Common myeloid progenitor, CD34-positive (primary cell): ENCODE results near the gene SNRPA.

Experiments
- CTCF ChIA-PET: fragments of 350-600 bp; sonication (Branson Sonifier 250); formaldehyde crosslinking; loops from one replicate; lab custom pipeline; 2021; ENCODE audit warnings: antibody characterized with exemption; lab: Charles Lee
- POLR2A ChIA-PET: fragments of 350-600 bp; sonication (Branson Sonifier 250); formaldehyde crosslinking; loops from one replicate; lab custom pipeline; 2021; ENCODE audit warnings: antibody characterized with exemption; lab: Charles Lee
- DNase-seq, 3 donors: peaks; one replicate each; pipeline versions ENCODE4 v3.0.0 to v3.0.0-alpha.2; 2013
- H3K27ac ChIP-seq, 2 experiments: 1 replicate in 1 of 2; 2 replicates in 1 of 2; pipeline ENCODE4 v1.7.0; 2013; ENCODE audit warnings: inconsistent platforms in 2 of 2, low read length in 2 of 2, mild to moderate bottlenecking in 2 of 2, low read depth in 1 of 2, moderate library complexity in 1 of 2; ENCODE audit not compliant: severe bottlenecking in 2 of 2, insufficient read depth in 1 of 2, poor library complexity in 1 of 2
- H3K27me3 ChIP-seq, 5 experiments: replicated peaks in 2 of 5; 1 replicate in 3 of 5; 2 replicates in 2 of 5; pipeline versions ENCODE4 v1.6.1 to v1.7.0; 2013; ENCODE audit warnings: low read length in 4 of 5, mild to moderate bottlenecking in 2 of 5, moderate library complexity in 2 of 5, inconsistent platforms in 1 of 5; ENCODE audit not compliant: insufficient read depth in 5 of 5, control insufficient read depth in 4 of 5
- H3K36me3 ChIP-seq, 4 experiments: 1 replicate in 2 of 4; 2 replicates in 2 of 4; pipeline versions ENCODE4 v1.6.1 to v1.7.0; 2013; ENCODE audit warnings: low read length in 3 of 4, control low read depth in 1 of 4, mild to moderate bottlenecking in 1 of 4; ENCODE audit not compliant: control insufficient read depth in 4 of 4, insufficient read depth in 4 of 4
- H3K4me1 ChIP-seq, 4 experiments: 1 replicate in 3 of 4; 2 replicates in 1 of 4; pipeline versions ENCODE4 v1.6.1 to v1.7.1; 2013; ENCODE audit warnings: low read length in 3 of 4, mild to moderate bottlenecking in 3 of 4, control low read depth in 1 of 4, inconsistent platforms in 1 of 4, moderate library complexity in 1 of 4; ENCODE audit not compliant: control insufficient read depth in 4 of 4, insufficient read depth in 4 of 4; ENCODE audit errors: control extremely low read depth in 1 of 4
- H3K4me3 ChIP-seq, 7 experiments: 1 replicate in 4 of 7; 2 replicates in 3 of 7; pipeline versions ENCODE4 v1.5.1 to v1.7.0; 2013; ENCODE audit warnings: mild to moderate bottlenecking in 7 of 7, low read length in 6 of 7, moderate library complexity in 6 of 7, inconsistent platforms in 2 of 7, low read depth in 2 of 7, control low read depth in 1 of 7; ENCODE audit not compliant: insufficient read depth in 4 of 7, control insufficient read depth in 1 of 7; ENCODE audit errors: extremely low read depth in 1 of 7
- H3K9me3 ChIP-seq, 5 experiments: 1 replicate in 4 of 5; 2 replicates in 1 of 5; pipeline versions ENCODE4 v1.6.1 to v1.7.1; 2013; ENCODE audit warnings: low read length in 4 of 5, mild to moderate bottlenecking in 2 of 5, inconsistent platforms in 1 of 5, low read depth in 1 of 5, moderate library complexity in 1 of 5; ENCODE audit not compliant: control insufficient read depth in 4 of 5, insufficient read depth in 2 of 5; ENCODE audit errors: control extremely low read depth in 1 of 5
- WGBS: methylation state at CpG from one replicate; pipeline ENCODE4 v1.1.5; 2013; ENCODE audit not compliant: insufficient coverage; 5-methylcytosine and 5-hydroxymethylcytosine counted together

The SNRPA gene

DNA sequence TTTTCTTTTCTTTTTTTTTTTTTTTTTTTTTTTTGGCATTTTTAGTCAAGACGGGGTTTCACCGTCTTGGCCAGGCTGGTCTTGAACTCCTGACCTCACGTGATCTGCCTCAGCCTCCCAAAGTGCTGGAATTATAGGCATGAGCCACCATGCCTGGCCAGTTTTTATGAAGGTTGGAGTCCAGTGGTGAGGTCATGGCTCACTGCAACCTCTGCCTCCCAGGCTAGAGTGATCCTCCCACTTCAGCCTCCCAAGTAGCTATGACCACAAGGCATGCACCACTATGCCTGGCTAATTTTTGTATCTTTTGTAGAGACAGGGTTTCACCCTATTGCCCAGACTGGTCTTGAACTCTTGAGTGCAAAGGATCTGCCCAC, 4.2 kb downstream of the SNRPA start:
- Histone ChIP-seq H3K4me1 (peaks cover 2 to 49% (median 32%) of the 10 kb centered on the region in 4 experiments), H3K27ac (peak overlapping the region in 1 of 2 experiments; percentile 39), H3K9me3 (no peaks in the 10 kb centered on the region), H3K27me3 (no peaks in the 10 kb centered on the region), H3K36me3 (peaks cover 18 to 50% (median 38%) of the 10 kb centered on the region in 4 experiments), H3K4me3 (no peak overlapping the region)
- POLR2A ChIA-PET, result no interaction called here
- no peak for DNase-seq
- CTCF ChIA-PET, result interaction anchor here (1.5 to 2.3 kb wide), 2 partner anchors 12 to 50 kb away, joined by 3 to 9 read pairs; no protein-coding TSS in a partner anchor
- no CpG with 5 or more reads among the region's 3 CpGs for WGBS

DNA sequence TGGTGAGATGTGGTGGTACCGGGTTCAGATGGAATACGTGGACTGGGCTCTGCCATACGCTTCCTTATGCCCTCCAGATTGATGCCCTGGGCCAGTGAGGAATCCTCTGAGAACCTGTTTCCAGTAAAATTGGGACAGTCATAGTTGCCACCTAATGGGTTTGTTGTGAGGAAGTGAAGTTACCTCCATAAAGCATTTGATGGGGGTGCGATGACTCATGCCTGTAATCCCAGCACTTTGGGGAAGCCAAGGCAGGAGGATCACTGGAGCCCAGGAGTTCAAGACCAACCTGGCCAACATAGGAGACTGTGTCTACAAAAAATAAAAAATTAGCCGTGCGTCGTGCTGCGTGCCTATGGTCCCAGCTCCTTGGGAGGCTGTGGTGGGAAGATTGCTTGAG, 4.8 kb downstream of the SNRPA start:
- ChIA-PET CTCF (interaction anchor here (0.8 to 2.3 kb wide), 3 partner anchors 11 to 92 kb away, joined by 3 to 9 read pairs (median 3); no protein-coding TSS in a partner anchor), POLR2A (no interaction called here)
- Histone ChIP-seq H3K27ac (peak overlapping the region in 1 of 2 experiments; percentile 51), H3K4me3 (no peak overlapping the region), H3K9me3 (no peaks in the 10 kb centered on the region), H3K36me3 (peaks cover 18 to 55% (median 43%) of the 10 kb centered on the region in 4 experiments), H3K27me3 (no peaks in the 10 kb centered on the region), H3K4me1 (peaks cover 2 to 49% (median 31%) of the 10 kb centered on the region in 4 experiments)
- WGBS, result 93% methylated on average over 8 of the region's 8 CpGs
- DNase-seq, result no peak

DNA sequence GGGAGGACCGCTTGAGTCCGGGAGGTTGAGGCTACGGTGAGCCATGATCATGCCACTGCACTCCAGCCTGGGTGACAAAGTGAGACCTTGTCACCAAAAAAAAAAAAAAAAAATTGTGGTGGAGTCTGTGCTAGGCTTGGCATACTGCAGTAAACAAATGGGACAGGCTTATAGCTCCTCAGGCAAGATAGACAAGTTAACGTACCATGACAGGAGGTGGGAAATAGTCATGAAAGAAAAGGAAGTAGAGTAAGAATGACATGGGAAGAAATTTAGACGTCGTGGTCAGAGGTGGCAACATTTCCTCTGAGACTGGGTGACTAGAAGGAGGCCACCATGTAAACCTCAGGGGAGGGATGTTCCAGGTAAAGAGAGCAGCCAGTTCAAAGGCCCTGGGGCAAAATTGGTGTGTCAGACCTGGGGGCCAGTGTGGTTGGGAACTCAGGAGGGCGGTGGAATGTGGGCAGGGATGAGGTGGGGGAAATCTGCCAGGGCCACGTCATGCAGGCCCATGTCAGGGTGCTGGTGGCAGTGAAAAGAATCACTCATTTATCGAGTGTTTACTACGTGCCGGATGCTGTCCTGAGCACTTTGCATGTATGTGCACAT, 5.6 kb downstream of the SNRPA start:
- 91% methylated on average over 10 of the region's 11 CpGs for WGBS
- peaks cover 21 to 62% (median 47%) of the 10 kb centered on the region in 4 experiments for H3K36me3 ChIP-seq
- ChIA-PET POLR2A (interaction anchor here (2.7 kb wide), 1 partner anchor 21 kb away, joined by 9 read pairs; the partner anchor contains the start of gene RAB4B), CTCF (interaction anchor here (0.8 to 2.3 kb wide), 3 partner anchors 10 to 93 kb away, joined by 3 to 9 read pairs (median 3); no protein-coding TSS in a partner anchor)
- peak overlapping the region in 1 of 2 experiments; percentile 51 for H3K27ac ChIP-seq
- DNase-seq, result no peak
- H3K9me3 ChIP-seq, result no peaks in the 10 kb centered on the region
- H3K4me3 ChIP-seq, result no peak overlapping the region
- H3K27me3 ChIP-seq, result no peaks in the 10 kb centered on the region
- H3K4me1 ChIP-seq, result peaks cover 2 to 43% (median 28%) of the 10 kb centered on the region in 4 experiments

DNA sequence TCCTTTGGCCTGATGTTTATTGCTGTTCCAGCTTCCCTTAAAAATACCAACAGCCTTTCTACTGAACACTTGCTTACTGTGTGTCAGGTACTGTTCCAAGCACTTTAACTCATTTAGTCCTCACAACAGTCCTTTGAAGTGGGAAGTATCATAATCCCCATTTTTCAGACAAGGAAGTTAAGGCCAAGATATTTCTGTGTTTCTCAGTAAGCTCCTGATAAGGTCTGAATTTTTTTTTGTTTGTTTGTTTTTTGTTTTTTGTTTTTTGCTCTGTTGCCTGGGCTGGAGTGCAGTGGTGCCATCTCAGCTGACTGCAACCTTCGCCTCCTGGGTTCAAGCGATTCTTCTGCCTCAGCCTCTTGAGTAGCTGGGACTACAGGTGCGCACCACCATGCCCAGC, 7.5 kb downstream of the SNRPA start:
- POLR2A ChIA-PET, result interaction anchor here (2.7 kb wide), 1 partner anchor 19 kb away, joined by 9 read pairs; the partner anchor contains the start of gene RAB4B
- Histone ChIP-seq H3K9me3 (no peaks in the 10 kb centered on the region), H3K4me3 (no peak overlapping the region), H3K27me3 (no peaks in the 10 kb centered on the region), H3K4me1 (peaks cover 0 to 30% (median 14%) of the 10 kb centered on the region in 4 experiments), H3K27ac (no peak overlapping the region), H3K36me3 (peaks cover 26 to 77% (median 62%) of the 10 kb centered on the region in 4 experiments)
- DNase-seq, result no peak
- CTCF ChIA-PET, result no interaction called here
- 94% methylated on average over 2 of the region's 3 CpGs for WGBS

DNA sequence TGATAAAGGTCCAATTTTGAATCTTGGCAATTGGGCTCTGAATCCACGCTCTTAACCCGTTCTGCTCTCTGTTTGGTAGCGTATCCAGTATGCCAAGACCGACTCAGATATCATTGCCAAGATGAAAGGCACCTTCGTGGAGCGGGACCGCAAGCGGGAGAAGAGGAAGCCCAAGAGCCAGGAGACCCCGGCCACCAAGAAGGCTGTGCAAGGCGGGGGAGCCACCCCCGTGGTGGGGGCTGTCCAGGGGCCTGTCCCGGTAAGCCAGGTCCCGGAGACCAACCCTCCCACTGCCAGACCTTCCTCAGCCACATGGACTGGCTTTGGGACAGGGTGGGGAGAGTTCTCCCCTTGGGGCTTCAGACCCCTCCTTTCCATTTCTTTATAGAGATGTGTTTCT, 8.3 kb downstream of the SNRPA start:
- no peaks in the 10 kb centered on the region for H3K9me3 ChIP-seq
- ChIA-PET CTCF (no interaction called here), POLR2A (no interaction called here)
- H3K27ac ChIP-seq, result no peak overlapping the region
- no peaks in the 10 kb centered on the region for H3K27me3 ChIP-seq
- peaks cover 30 to 84% (median 69%) of the 10 kb centered on the region in 4 experiments for H3K36me3 ChIP-seq
- WGBS, result 97% methylated on average over 8 of the region's 13 CpGs
- H3K4me3 ChIP-seq, result no peak overlapping the region
- DNase-seq, result no peak
- H3K4me1 ChIP-seq, result peaks cover 0 to 22% (median 12%) of the 10 kb centered on the region in 4 experiments

DNA sequence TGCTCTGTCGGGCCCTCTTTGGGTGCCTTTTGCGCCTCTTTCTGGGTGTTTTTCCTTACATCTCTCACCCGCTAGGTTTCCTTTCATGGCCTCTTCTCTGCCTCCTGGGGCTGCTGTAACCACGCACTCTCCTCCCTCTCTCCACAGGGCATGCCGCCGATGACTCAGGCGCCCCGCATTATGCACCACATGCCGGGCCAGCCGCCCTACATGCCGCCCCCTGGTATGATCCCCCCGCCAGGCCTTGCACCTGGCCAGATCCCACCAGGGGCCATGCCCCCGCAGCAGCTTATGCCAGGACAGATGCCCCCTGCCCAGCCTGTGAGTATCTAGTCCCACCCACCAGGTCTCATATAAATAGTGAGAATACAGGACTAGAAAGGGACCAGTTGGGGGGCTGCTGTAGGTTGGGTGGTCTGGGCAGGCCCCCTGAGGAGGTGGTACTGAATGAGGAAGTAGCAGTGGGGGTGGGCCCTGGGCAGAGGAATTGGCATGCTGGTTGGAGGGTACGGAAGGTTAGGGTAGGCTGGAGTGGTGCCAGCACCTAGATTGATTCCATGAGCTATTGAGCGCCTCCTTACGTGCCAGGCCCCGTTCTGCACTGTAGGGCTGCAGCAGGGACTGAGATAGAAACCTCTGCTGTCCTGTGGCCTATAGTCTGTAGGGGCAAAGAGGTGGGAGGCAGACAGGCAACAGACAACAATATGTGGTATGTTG, 11.9 kb downstream of the SNRPA start:
- peaks cover 28 to 85% (median 70%) of the 10 kb centered on the region in 4 experiments for H3K36me3 ChIP-seq

DNA sequence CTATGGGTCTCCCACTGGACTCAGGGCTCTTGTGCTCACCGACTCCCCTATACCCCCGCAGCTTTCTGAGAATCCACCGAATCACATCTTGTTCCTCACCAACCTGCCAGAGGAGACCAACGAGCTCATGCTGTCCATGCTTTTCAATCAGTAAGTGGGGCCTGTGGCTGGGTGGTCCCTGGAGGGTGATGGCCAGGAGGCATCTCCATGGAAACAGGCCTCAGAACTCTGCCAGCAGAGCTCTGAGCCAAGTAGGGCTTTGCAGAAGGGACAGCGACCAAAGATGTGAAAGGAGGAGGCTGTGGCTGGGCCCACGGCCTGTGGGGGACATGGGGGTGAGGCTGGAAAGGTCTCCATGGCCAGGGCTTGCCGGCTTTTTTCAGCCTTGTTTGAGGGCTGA, 12.5 kb downstream of the SNRPA start:
- no peak for DNase-seq
- POLR2A ChIA-PET, result no interaction called here
- no peaks in the 10 kb centered on the region for H3K9me3 ChIP-seq
- WGBS, result 100% methylated on average over 4 of the region's 7 CpGs
- H3K4me1 ChIP-seq, result peaks cover 0 to under 1% (median 0%) of the 10 kb centered on the region in 4 experiments
- no peaks in the 10 kb centered on the region for H3K27me3 ChIP-seq
- CTCF ChIA-PET, result no interaction called here
- H3K36me3 ChIP-seq, result peaks cover 24 to 79% (median 64%) of the 10 kb centered on the region in 4 experiments
- no peak overlapping the region for H3K4me3 ChIP-seq
- no peak overlapping the region for H3K27ac ChIP-seq

More for the DNA sequence above, 11.9 kb downstream of the SNRPA start:
- Histone ChIP-seq H3K27ac (no peak overlapping the region), H3K9me3 (no peaks in the 10 kb centered on the region), H3K4me3 (no peak overlapping the region), H3K27me3 (no peaks in the 10 kb centered on the region), H3K4me1 (no peaks in the 10 kb centered on the region)
- WGBS, result 86% methylated on average over 16 of the region's 17 CpGs
- CTCF ChIA-PET, result no interaction called here
- POLR2A ChIA-PET, result no interaction called here
- DNase-seq, result no peak
